H1 (cell line): ENCODE results near the gene BCL2L11.

Source experiments
- CEBPB ChIP-seq: IDR thresholded peaks from 2 replicates; pipeline ENCODE4 v1.6.1; 2012; ENCODE audit warnings: low read depth, low read length
- GABPA ChIP-seq: IDR thresholded peaks from 2 replicates; pipeline ENCODE4 v1.6.1; 2011; ENCODE audit warnings: mild to moderate bottlenecking, low read length, moderate library complexity, borderline replicate concordance; ENCODE audit not compliant: insufficient read depth
- KDM5A ChIP-seq: fragments of 200-600 bp; IDR thresholded peaks from 2 replicates; pipeline ENCODE4 v1.7.1; 2012; ENCODE audit warnings: mild to moderate bottlenecking, low read length, inconsistent platforms, mixed read lengths
- POLR2A ChIP-seq, 2 experiments: IDR thresholded peaks; 1 replicate in 1 of 2; 2 replicates in 1 of 2; pipeline ENCODE4 v1.6.1; 2011; ENCODE audit warnings: low read depth in 2 of 2, low read length in 2 of 2, mild to moderate bottlenecking in 2 of 2; ENCODE audit errors: control extremely low read depth in 1 of 2
- RXRA ChIP-seq: IDR thresholded peaks from 2 replicates; pipeline ENCODE4 v1.6.1; 2011; ENCODE audit warnings: low read depth, mild to moderate bottlenecking, low read length, moderate library complexity; ENCODE audit not compliant: insufficient read depth
- TF ChIP-seq, protein P1 (sequence below), 3 experiments: IDR thresholded peaks; 1 replicate in 2 of 3; 2 replicates in 1 of 3; pipeline versions ENCODE4 v1.5.1 to v1.6.1; 2011; ENCODE audit warnings: low read length in 3 of 3, mild to moderate bottlenecking in 3 of 3, inconsistent platforms in 2 of 3, low read depth in 1 of 3, moderate library complexity in 1 of 3; ENCODE audit not compliant: insufficient read depth in 1 of 3; ENCODE audit errors: control extremely low read depth in 1 of 3
- TF ChIP-seq, protein P2 (sequence below): IDR thresholded peaks from 2 replicates; pipeline ENCODE4 v1.6.1; 2012; ENCODE audit warnings: inconsistent platforms

DNA sequence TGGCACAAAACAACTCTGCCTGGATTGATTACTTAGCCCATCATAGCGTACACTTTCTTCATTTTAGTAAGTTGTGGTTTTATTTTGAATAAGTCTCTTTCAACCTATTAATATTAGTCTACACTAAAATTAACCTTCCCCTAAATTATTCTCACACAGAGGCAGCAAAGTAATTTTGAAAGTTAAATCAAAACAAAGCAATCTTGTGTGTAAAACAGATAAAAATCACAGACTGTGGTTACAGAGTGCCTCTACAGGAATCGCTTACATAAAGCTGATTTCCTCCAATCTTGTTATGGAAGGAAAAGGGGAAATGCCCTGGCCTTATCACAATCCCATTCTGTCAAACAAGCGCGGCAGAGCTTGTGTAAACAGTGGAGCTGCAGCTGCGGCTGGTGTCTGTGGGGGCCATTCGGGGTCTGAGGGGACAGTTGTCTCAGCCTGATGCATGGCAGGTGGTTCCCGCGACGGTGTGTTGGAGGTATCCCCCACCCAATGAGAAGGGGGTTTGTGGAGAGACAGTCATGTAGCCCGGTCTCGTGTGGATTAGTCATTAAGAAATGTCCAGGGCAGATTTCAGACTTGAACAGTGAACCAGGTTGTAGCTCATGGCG lies 42.1 kb downstream of the BCL2L11 start:
- TF ChIP-seq GABPA (no peak), POLR2A (IDR thresholded peaks at IDR 0.05; ENCODE audit: control extremely low read depth in 1 of 2, low read depth in 2 of 2, low read length in 2 of 2) (no peak), RXRA (no peak), CEBPB (no peak), KDM5A (no peak)
- TF ChIP-seq, protein P1, sequence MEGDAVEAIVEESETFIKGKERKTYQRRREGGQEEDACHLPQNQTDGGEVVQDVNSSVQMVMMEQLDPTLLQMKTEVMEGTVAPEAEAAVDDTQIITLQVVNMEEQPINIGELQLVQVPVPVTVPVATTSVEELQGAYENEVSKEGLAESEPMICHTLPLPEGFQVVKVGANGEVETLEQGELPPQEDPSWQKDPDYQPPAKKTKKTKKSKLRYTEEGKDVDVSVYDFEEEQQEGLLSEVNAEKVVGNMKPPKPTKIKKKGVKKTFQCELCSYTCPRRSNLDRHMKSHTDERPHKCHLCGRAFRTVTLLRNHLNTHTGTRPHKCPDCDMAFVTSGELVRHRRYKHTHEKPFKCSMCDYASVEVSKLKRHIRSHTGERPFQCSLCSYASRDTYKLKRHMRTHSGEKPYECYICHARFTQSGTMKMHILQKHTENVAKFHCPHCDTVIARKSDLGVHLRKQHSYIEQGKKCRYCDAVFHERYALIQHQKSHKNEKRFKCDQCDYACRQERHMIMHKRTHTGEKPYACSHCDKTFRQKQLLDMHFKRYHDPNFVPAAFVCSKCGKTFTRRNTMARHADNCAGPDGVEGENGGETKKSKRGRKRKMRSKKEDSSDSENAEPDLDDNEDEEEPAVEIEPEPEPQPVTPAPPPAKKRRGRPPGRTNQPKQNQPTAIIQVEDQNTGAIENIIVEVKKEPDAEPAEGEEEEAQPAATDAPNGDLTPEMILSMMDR (IDR thresholded peaks at IDR 0.05; ENCODE audit: control extremely low read depth in 1 of 3, insufficient read depth in 1 of 3, low read depth in 1 of 3, low read length in 3 of 3): no peak
- TF ChIP-seq, protein P2, sequence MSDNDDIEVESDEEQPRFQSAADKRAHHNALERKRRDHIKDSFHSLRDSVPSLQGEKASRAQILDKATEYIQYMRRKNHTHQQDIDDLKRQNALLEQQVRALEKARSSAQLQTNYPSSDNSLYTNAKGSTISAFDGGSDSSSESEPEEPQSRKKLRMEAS: no peak
